NCI-H2081 treated with DMSO at 0.1 percent for 48 hours (cell line): ENCODE results near the gene EEF1G.
"Not testable (repeated sequence)": the region's sequence is repeated elsewhere in the genome, so short reads cannot be mapped to it uniquely, and the experiment has no call there.

Source experiments
- DNase-seq: peaks from one replicate; lab custom pipeline; 2025; lab: John Stamatoyannopoulos, UW

EEF1G gene

GRCh38 chr11:62603072-62603408, 29.3 kb upstream of the EEF1G start:
- DNase-seq, result no peak

GRCh38 chr11:62602141-62603071, 28.7 kb upstream of the EEF1G start:
- DNase-seq, result no peak

GRCh38 chr11:62601372-62602140, 27.9 kb upstream of the EEF1G start, which contains the start of gene MTA2:
MTA2 (minus strand) TSS chr11:62601865; CDS start chr11:62601450, 415 bp downstream.
- peak; percentile 95 for DNase-seq

GRCh38 chr11:62601122-62601371, 27.4 kb upstream of the EEF1G start:
- no peak for DNase-seq

- DNase-seq, result no peak
These were observed 26.9 kb upstream of the EEF1G start for GRCh38 chr11:62600367-62601121.

- DNase-seq, result no peak
These were observed 26.2 kb upstream of the EEF1G start for GRCh38 chr11:62599901-62600300.

- DNase-seq, result peak; percentile 57
These were observed 25.5 kb upstream of the EEF1G start for GRCh38 chr11:62599069-62599696.

- DNase-seq, result no peak
These were observed 21.4 kb upstream of the EEF1G start for GRCh38 chr11:62595124-62595523.

- no peak for DNase-seq
These were observed 19.8 kb upstream of the EEF1G start for GRCh38 chr11:62593434-62594044.

GRCh38 chr11:62592989-62593421, 19.3 kb upstream of the EEF1G start:
- no peak for DNase-seq

GRCh38 chr11:62592146-62592815, 18.6 kb upstream of the EEF1G start:
- no peak for DNase-seq

- peak; percentile 98 for DNase-seq
These were observed 17.9 kb upstream of the EEF1G start, which contains the start of gene TUT1 for GRCh38 chr11:62591448-62592145. TUT1 (minus strand) TSS chr11:62591523; CDS start chr11:62591485, 38 bp downstream.

GRCh38 chr11:62588966-62589637, 15.4 kb upstream of the EEF1G start:
- DNase-seq, result no peak

GRCh38 chr11:62585356-62585755, 11.7 kb upstream of the EEF1G start:
- DNase-seq, result not testable (repeated sequence)

GRCh38 chr11:62581735-62582134, 8.0 kb upstream of the EEF1G start:
- not testable (repeated sequence) for DNase-seq

GRCh38 chr11:62580959-62581715, 7.4 kb upstream of the EEF1G start:
- DNase-seq, result no peak

- DNase-seq, result no peak
These were observed 5.6 kb upstream of the EEF1G start for GRCh38 chr11:62579252-62579651.

GRCh38 chr11:62578541-62578940, 4.8 kb upstream of the EEF1G start:
- DNase-seq, result no peak
